ENCODE results near the gene ERCC1. TPM values are rescaled to one million over a fixed set of nuclear protein-coding genes. Genes with fewer than 3 reads are reported as not detected.

Gene ERCC1
- total RNA-seq, 1 experiment from 2014 or later = 62.4 TPM

DNA sequence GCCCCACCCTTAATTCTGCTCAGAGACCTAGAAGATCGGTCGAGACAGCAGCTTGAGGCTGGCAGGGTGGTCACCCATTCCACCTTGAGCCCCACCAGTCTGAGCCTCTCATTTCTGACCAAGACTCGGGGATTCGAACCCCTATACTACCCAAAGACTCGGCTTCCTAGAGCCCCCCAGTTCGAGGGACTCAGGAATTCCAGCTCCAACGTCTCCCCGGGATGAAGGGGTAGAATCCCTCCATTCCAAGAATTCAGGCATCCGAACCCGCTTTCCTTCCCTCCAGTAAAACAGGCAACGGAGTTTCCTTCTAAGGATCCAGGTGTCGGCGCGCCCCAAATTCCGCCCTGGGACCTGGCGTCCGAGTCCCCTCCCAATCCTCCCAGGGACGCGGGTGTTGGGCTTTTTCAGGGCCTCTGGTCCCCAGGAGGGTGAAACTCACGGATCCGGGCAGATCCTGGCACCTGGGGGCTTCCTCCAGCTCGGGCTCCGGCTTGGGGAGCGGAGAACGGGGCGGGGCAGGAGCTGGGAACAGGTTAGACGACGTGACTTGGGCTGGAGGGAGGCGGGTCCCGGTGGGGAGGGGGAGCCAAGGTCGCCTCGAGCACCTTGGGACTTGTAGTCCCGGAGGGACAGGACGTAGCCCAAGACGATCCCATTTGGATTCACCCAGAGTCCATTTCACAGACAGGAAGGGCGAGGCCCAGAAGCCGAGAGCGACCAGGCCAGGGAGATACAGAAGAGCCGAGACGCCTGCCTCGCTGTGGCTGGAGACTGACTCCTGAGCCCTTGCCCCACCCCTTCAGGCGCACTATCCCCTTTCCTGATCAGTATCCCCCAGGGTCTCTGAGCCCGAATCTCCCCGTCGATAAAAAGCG, 18.9 kb downstream of the ERCC1 start, which contains the start of gene PPP1R13L:
PPP1R13L (minus strand) TSS at position 513 of the 878 bp plus-strand sequence. CDS start 6,751 bp downstream, outside the sequence.
- H3K79me1 ChIP-seq (ENCODE audit: insufficient read depth, low read depth, low read length, poor library complexity, severe bottlenecking) = no peaks in the 10 kb centered on the region
- peak within 1 kb of the TSS; percentile 73 for H3K18ac ChIP-seq (ENCODE audit: insufficient read length, low read depth, low read length)
- H3K27ac ChIP-seq (ENCODE audit: insufficient read length, low read depth, low read length) = peak within 1 kb of the TSS; percentile 75
- H3K9me3 ChIP-seq (ENCODE audit: control insufficient read depth, low read depth, low read length) = no peaks in the 10 kb centered on the region
- H3K9ac ChIP-seq (ENCODE audit: extremely low read depth, insufficient read length, low read length) = peak within 1 kb of the TSS; percentile 56
- no peak within 1 kb of the TSS for H4K91ac ChIP-seq (ENCODE audit: insufficient read length, low read depth, low read length)
- no peaks in the 10 kb centered on the region; the same call in 1 of the 2 replicates for H3K79me2 ChIP-seq (ENCODE audit: insufficient read depth, low read length)
- H3K14ac ChIP-seq (ENCODE audit: insufficient read depth, low read length) = peak within 1 kb of the TSS; percentile 62; the same call in 1 of the 2 replicates
- Mint-ChIP-seq H3K4me1 (peaks cover 21 to 30% of the 10 kb centered on the region in 2 experiments), H3K4me3 (peak within 1 kb of the TSS; percentile 99), H3K36me3 (ENCODE audit: insufficient read depth in 1 of 3, low read depth in 3 of 3) (peaks cover 12 to 19% (median 15%) of the 10 kb centered on the region in 3 experiments; a peak in 6 of 7 replicates), H3K9me3 (no peaks in the 10 kb centered on the region; a peak in 1 of 5 replicates), H3K27ac (peak within 1 kb of the TSS; percentile 99 to 100 (median 100)), H3K27me3 (ENCODE audit: low read depth) (peaks cover 4% of the 10 kb centered on the region; the same call in 1 of the 2 replicates)
- no peak within 1 kb of the TSS; the same call in 1 of the 2 replicates for H3K4ac ChIP-seq (ENCODE audit: low read depth, low read length)
- H3K27me3 ChIP-seq (ENCODE audit: insufficient read depth, low read length) = no peaks in the 10 kb centered on the region
- H4K5ac ChIP-seq (ENCODE audit: insufficient read length, low read depth, low read length) = no peak within 1 kb of the TSS
- no peak within 1 kb of the TSS for H2BK15ac ChIP-seq (ENCODE audit: low read depth, low read length)
- peaks cover 7% of the 10 kb centered on the region; the same call in 1 of the 2 replicates for H3K4me1 ChIP-seq (ENCODE audit: insufficient read depth, low read length)
- H2BK5ac ChIP-seq (ENCODE audit: insufficient read length, low read length) = no peak within 1 kb of the TSS
- peak; percentile 98 for DNase-seq
- H4K20me1 ChIP-seq (ENCODE audit: control insufficient read depth, insufficient read depth, insufficient read length) = no peaks in the 10 kb centered on the region
- peaks cover 18% of the 10 kb centered on the region for H3K23me2 ChIP-seq (ENCODE audit: insufficient read length, low read depth, low read length, poor library complexity, severe bottlenecking)
- H3K4me2 ChIP-seq (ENCODE audit: insufficient read depth, insufficient read length, low read length) = peak within 1 kb of the TSS; percentile 93
- H2BK120ac ChIP-seq (ENCODE audit: low read depth, low read length, poor library complexity, severe bottlenecking) = no peak within 1 kb of the TSS
- H3K56ac ChIP-seq (ENCODE audit: insufficient read length, low read depth, low read length) = no peak within 1 kb of the TSS
- TF ChIP-seq, protein P1, sequence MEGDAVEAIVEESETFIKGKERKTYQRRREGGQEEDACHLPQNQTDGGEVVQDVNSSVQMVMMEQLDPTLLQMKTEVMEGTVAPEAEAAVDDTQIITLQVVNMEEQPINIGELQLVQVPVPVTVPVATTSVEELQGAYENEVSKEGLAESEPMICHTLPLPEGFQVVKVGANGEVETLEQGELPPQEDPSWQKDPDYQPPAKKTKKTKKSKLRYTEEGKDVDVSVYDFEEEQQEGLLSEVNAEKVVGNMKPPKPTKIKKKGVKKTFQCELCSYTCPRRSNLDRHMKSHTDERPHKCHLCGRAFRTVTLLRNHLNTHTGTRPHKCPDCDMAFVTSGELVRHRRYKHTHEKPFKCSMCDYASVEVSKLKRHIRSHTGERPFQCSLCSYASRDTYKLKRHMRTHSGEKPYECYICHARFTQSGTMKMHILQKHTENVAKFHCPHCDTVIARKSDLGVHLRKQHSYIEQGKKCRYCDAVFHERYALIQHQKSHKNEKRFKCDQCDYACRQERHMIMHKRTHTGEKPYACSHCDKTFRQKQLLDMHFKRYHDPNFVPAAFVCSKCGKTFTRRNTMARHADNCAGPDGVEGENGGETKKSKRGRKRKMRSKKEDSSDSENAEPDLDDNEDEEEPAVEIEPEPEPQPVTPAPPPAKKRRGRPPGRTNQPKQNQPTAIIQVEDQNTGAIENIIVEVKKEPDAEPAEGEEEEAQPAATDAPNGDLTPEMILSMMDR (conservative IDR thresholded peaks at IDR 0.05) = no peak
- no peak within 1 kb of the TSS for H3K23ac ChIP-seq (ENCODE audit: insufficient read length, low read depth, low read length)
- H2BK20ac ChIP-seq (ENCODE audit: low read depth, low read length, poor library complexity, severe bottlenecking) = no peak within 1 kb of the TSS
- no CpG with 5 or more reads among the region's 46 CpGs for WGBS (ENCODE audit: extremely low coverage, insufficient read length, low lambda C conversion rate)
- no peak within 1 kb of the TSS for H3T11ph ChIP-seq (ENCODE audit: low read length)
- no peak within 1 kb of the TSS for H2AFZ ChIP-seq (ENCODE audit: low read length)
- H2AK5ac ChIP-seq (ENCODE audit: insufficient read length, low read length) = no peak within 1 kb of the TSS
- H2BK12ac ChIP-seq (ENCODE audit: insufficient read length, low read depth, low read length) = no peak within 1 kb of the TSS
- H4K8ac ChIP-seq (replicated peaks; ENCODE audit: insufficient read length, low read depth, low read length) = no peak within 1 kb of the TSS

Data from H9 (cell line).